Stimulated activated CD4-positive, alpha-beta T cell treated with anti-CD3 and anti-CD28 coated beads, Interleukin-2, amount 100 ng/mL, for 48 hours (primary cell): ENCODE data around the gene DENND1A.
"Not testable (repeated sequence)": the region's sequence is repeated elsewhere in the genome, so short reads cannot be mapped to it uniquely, and the experiment has no call there.

Source experiments
- DNase-seq, 2 donors: peaks; one replicate each; pipeline ENCODE4 v3.0.0-alpha.2; 2020

The DENND1A gene

GRCh38 chr9:123399803-123400378 lies 530.0 kb downstream of the DENND1A start:
- DNase-seq, result peak; percentile 41 to 45

- DNase-seq, result not testable (repeated sequence)
Measured at GRCh38 chr9:123398938-123399337, 531.0 kb downstream of the DENND1A start.

GRCh38 chr9:123397975-123398374 lies 532.0 kb downstream of the DENND1A start:
- no peak for DNase-seq

- DNase-seq, result no peak
Measured at GRCh38 chr9:123395689-123396511, 534.0 kb downstream of the DENND1A start.

- no peak for DNase-seq
Measured at GRCh38 chr9:123395276-123395688, 534.6 kb downstream of the DENND1A start.

GRCh38 chr9:123394291-123395235 lies 535.4 kb downstream of the DENND1A start:
- DNase-seq, result no peak

GRCh38 chr9:123392802-123393201 lies 537.1 kb downstream of the DENND1A start:
- no peak for DNase-seq

- no peak for DNase-seq
Measured at GRCh38 chr9:123391946-123392345, 538.0 kb downstream of the DENND1A start.

GRCh38 chr9:123391233-123391632 lies 538.7 kb downstream of the DENND1A start:
- no peak for DNase-seq

GRCh38 chr9:123390337-123391135 lies 539.4 kb downstream of the DENND1A start:
- no peak for DNase-seq

- no peak for DNase-seq
Measured at GRCh38 chr9:123389698-123390097, 540.2 kb downstream of the DENND1A start.

GRCh38 chr9:123389070-123389469 lies 540.9 kb downstream of the DENND1A start:
- DNase-seq, result no peak

GRCh38 chr9:123387686-123388085 lies 542.2 kb downstream of the DENND1A start:
- no peak for DNase-seq

- no peak for DNase-seq
Measured at GRCh38 chr9:123383512-123384170, 546.3 kb downstream of the DENND1A start.

- no peak for DNase-seq
Measured at GRCh38 chr9:123382653-123383511, 547.0 kb downstream of the DENND1A start.

- no peak for DNase-seq
Measured at GRCh38 chr9:123380852-123381705, 548.8 kb downstream of the DENND1A start.

- DNase-seq, result no peak
Measured at GRCh38 chr9:123378956-123379660, 550.8 kb downstream of the DENND1A start.

GRCh38 chr9:123378025-123378424 lies 551.9 kb downstream of the DENND1A start:
- DNase-seq, result no peak
